HG02885 (cell line): ENCODE results near the gene TMC1.

ENCODE experiments used
- ATAC-seq: cut with Tn5 transposase; IDR thresholded peaks from one replicate; pipeline ENCODE4 v1.9.1; 2021; ENCODE audit warnings: mild to moderate bottlenecking; ENCODE audit not compliant: unreplicated experiment, poor library complexity

Gene TMC1

DNA sequence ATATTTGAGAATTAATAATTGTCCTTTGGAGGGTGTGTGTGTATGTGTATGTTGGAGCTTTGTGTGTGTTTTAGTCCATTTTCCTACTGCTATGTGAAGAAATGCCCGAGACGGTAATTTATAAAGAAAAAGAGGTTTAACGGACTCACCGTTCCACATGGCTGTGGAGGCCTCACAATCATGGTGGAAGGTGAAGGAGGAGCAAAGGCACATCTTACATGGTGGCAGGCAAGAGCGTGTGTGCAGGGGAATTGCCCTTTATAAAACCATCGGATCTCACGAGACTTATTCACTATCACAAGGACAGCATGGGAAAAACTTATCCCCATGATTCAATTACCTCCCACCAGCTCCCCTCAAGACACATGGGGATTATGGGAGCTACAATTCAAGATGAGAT lies 44.1 kb downstream of the TMC1 start:
- ATAC-seq, result no peak

DNA sequence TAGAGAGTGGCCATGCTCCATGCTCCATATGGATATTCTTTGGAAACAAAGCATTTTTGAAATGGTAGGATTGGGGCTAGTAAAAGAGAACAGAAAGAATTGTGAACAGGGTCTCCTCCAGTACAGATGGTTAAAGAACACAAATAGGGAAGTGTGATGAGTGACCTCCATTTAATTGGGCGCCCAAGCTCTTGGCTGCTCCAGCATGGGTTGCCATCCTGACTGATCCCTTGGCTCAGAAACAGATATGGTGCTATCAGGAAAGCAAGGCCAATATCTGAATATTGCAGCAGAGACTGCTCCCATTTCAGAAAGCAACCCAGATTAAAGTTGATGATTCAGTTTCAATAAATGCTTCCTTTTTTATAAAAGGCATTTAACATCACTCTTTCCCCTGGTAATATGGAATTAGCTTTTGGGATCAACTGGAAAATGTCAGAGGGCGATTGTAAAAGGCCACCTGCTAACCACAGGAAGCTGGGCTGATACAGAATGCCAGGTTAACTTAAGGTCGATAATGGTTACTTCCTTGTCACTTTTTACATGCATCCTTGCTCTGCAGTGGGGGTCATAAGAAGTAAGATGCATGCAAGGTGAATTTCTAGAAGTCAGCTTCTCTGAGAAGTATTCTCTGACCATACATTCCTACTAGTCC lies 52.9 kb downstream of the TMC1 start:
- ATAC-seq, result no peak

DNA sequence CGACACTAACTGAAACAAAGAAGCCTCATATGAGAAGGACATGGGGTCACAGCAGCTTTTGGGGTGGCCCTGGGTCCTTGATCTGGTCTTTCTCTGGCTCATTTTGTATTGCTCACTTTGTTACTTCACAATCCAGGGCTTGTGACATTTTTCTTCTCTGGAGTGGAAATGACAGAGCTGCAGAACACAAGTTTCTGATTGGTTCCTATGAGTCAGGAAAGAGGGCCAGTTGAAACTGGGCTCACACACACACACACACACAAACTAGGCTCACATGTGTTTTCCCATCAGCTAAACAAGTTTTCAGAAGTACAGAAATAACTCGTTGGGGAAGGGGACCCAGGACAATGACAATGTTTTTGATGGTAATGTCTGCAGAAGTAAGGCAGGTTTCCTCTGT lies 54.3 kb downstream of the TMC1 start:
- ATAC-seq, result no peak

- ATAC-seq, result no peak
Observed at GRCh38 chr9:72576087-72576486, 54.7 kb downstream of the TMC1 start.

GRCh38 chr9:72577212-72577753 lies 55.9 kb downstream of the TMC1 start:
- no peak for ATAC-seq

DNA sequence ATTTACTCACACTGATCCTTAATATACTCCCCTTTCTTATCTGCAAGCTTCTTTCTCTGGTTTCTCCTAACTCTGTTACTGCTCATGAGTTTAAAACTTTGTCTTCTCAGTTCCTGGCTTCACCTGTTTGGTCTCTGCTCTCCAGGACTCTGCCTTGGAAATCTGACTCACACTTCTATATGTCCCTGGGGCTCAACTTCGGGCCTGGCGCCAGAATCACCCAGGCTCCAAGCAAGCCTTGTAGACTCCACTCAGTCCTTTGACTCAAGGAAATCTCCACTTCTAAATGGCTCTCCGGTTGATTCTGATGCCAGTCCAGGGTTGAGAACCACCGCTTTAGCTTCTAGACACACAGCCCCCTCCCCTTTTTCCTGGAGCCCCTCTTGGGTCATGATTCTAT lies 57.8 kb downstream of the TMC1 start:
- ATAC-seq, result no peak

- ATAC-seq, result no peak
Observed at GRCh38 chr9:72579880-72580550, 58.6 kb downstream of the TMC1 start.

GRCh38 chr9:72581694-72582093 lies 60.3 kb downstream of the TMC1 start:
- ATAC-seq, result no peak

DNA sequence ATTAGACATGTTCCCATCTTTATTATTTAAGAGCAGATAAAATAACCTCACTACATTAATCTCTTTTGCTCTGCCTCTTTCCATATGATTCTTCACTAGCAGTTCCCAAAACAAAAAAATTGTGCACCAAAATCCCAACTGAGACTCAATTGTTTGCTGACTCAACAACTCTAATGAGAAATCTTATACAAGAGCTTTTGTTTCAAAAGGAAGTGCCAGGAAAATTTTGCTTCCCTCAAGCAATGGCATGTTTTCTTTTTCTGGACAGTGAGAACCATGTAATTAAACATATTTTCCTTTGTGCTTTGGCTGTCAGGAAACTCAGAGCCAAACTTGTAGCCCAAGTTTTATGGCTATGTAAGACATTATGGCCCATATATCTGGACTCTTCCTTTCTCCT lies 62.0 kb downstream of the TMC1 start:
- no peak for ATAC-seq

- peak; percentile 71 for ATAC-seq
Observed at GRCh38 chr9:72586388-72587130, 65.2 kb downstream of the TMC1 start.

DNA sequence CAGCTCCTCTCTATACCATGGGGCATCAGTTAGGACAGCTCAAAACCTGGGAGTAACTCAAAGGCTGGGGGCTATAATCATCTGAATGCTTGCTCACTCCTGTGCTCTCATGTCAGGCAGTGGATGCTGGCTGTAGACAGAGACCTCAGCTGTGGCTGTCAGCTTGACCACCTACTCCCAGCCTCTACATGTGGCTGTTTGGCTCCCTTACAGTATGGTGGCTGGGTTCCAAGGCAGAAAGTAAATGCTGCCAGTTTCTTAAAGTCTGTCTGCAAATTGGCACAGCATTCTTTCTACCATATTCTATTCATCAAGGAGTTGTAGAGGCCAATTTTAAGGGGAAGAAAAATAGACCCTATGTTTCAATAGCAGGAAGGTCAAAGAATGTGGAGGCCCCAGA lies 66.9 kb downstream of the TMC1 start:
- ATAC-seq, result no peak

DNA sequence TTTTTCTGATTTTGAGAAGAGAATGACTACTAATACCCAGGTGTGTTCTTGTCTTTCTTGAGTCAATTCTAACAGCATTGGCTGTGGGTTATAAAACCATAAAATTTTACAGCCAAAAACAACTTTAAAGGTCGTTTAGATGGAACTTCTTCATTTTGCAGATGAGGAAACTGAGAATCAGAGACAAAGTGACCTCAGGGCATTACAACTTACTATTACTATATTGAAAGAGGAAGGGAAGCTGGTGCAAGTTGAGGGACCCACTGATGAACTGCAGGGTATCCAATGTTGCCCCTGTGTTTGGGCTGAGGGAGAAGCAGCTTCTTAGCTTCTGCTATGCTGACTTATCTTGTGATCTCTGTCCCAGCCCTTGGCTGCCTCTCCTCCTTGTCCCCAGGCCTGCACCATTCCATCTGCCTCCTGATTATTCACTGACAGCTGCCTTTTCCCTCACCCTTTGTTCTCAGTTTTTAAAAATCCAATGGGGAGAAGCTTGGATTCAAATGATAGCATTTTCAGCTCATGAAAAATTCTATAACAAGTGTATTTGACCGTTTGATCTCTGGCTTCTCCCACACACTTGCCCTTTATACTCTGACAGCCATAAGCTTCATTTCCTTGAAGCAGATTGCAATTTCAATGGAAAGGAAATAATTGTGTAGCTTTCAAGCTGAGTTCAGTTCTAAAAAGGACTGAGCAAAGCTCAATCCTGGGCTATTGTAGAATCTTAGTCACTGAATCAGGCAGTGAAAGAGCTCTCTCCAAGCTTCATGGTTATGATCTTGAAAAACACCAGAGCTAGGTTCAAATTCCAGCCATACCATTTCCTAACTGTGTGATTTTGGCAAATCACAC lies 68.5 kb downstream of the TMC1 start:
- no peak for ATAC-seq

- no peak for ATAC-seq
Observed at GRCh38 chr9:72590824-72591223, 69.4 kb downstream of the TMC1 start.

- peak; percentile 79 for ATAC-seq
Observed at GRCh38 chr9:72592502-72593403, 71.3 kb downstream of the TMC1 start.

- no peak for ATAC-seq
Observed at GRCh38 chr9:72596451-72597180, 75.2 kb downstream of the TMC1 start.

GRCh38 chr9:72597181-72597517 lies 75.7 kb downstream of the TMC1 start:
- no peak for ATAC-seq

DNA sequence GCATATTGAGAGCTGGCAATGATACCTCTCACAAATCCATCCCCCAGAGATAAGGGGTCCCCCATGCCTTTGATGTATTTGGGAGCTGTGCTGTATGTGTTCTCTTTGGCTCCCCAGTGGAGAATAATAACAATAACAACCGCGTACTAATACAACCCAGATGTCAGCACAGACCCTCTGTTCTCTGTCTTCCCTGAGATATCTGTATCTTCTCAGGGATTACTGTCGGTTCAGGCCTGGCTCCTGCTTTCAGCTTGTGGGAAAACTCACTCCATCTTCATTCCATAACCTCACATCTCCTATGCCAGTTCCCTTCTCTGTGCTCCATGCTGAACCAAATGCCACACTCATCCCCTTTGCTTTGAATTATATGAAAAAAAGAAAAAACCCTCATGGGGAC lies 76.2 kb downstream of the TMC1 start:
- no peak for ATAC-seq

GRCh38 chr9:72598639-72599038 lies 77.2 kb downstream of the TMC1 start:
- no peak for ATAC-seq
